Erythroblast (primary cell): Measurements from ENCODE around the gene DMRTA2.

Source experiments
- GATA1 ChIP-seq: IDR thresholded peaks from 2 replicates; pipeline ENCODE4 v1.6.1; 2011; ENCODE audit warnings: low read depth, mild to moderate bottlenecking, control low read depth, low read length, moderate library complexity
- POLR2A ChIP-seq: IDR thresholded peaks from 2 replicates; pipeline ENCODE4 v1.6.1; 2011; ENCODE audit warnings: mild to moderate bottlenecking, low read length

DNA sequence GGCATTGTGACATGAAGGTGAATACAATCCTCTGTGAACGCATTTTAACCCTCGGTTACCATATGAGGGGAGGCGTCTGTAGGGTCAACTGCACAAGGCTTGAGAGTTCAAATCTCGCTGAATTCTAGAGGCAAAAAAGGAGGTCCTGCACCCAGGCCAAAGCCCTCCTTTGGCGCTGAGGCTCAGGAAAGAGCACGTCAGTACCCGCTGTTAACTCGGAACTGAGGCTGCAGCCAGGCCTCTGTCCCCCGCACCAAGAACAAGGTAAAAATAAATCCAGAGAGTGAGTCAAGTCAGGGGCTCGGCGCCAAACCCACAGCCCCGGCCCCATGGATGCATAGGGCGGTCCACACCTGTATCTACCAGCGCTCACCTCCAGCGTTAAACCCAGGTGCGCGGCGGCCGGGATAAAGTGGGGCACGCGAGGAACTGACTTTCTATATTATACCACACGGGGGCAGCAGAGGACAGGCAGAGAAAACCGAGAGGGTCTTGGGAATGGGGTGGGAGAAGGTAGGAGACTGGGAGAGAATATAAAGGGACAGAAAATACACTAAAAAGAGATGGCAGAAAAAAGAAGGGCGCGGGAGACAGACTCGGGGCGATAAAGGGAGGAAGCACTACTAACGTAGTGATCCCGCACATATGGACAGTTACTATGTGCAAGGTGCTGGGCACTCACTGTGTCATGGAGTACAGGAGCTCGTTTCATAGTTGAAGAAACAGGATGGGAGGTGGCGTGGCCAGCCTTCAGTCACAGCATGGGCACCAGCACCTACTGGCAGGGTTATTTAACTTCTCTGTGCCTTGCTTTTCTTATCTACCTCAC, 54.9 kb downstream of the DMRTA2 start:
- TF ChIP-seq POLR2A (no peak), GATA1 (no peak)
